HepG2 (cell line): ENCODE results near the gene ABCC2. TPM values are rescaled to one million over a fixed set of nuclear protein-coding genes. Genes with fewer than 3 reads are reported as not detected.

Source experiments
- ATAC-seq: fragments of 200-7000 bp; cut with Tn5 transposase; 3 replicates; pipeline ENCODE4 v1.9.1; 2020; ENCODE audit warnings: mild to moderate bottlenecking, moderate library complexity
- BruUV-seq: library from RNA; stranded (reverse); fragments of 400-500 nt; replicated peaks from 2 replicates; lab custom pipeline; 2021; lab: Mats Ljungman, UMichigan
- CTCF ChIA-PET: fragments of 300-600 bp; formaldehyde crosslinking; extraction: SDS; loops from one replicate; lab custom pipeline; 2021; ENCODE audit warnings: low total read pairs, inconsistent platforms, low intra/inter-chr PET ratio; lab: Yijun Ruan, JAX
- POLR2A ChIA-PET: fragments of 350-600 bp; sonication (Branson Sonifier 250); formaldehyde crosslinking; loops from one replicate; lab custom pipeline; 2020; ENCODE audit warnings: antibody characterized with exemption, inconsistent platforms; lab: Yijun Ruan, JAX
- DNase-seq: peaks from one replicate; pipeline ENCODE4 v3.0.0-alpha.2; 2015; ENCODE audit warnings: low spot score
- FAIRE-seq: peaks from 3 replicates; lab custom pipeline; 2011; peaks lifted over from hg19 to GRCh38; lab: Jason Lieb, UNC
- H2AFZ ChIP-seq: one replicate; pipeline ENCODE4 v1.6.1; 2011; ENCODE audit warnings: low read length, inconsistent platforms
- H3K27ac ChIP-seq: fragments of 300-600 bp; 3 replicates; pipeline ENCODE4 v1.8.0; 2011; ENCODE audit warnings: mixed run types, mild to moderate bottlenecking, mixed read lengths, low read length, inconsistent platforms; ENCODE audit not compliant: insufficient read depth; ENCODE audit errors: extremely low read length
- H3K27me3 ChIP-seq, 2 experiments: fragments of 200-600 bp in 1 of 2; 2 replicates in 1 of 2; 3 replicates in 1 of 2; pipeline versions ENCODE4 v1.6.0 to v1.8.0; 2011; ENCODE audit warnings: low read length in 2 of 2, mild to moderate bottlenecking in 2 of 2, moderate library complexity in 2 of 2, inconsistent platforms in 1 of 2; ENCODE audit not compliant: insufficient read depth in 2 of 2, control insufficient read depth in 1 of 2
- H3K36me3 ChIP-seq, 2 experiments: fragments of 200-600 bp in 1 of 2; replicated peaks in 1 of 2; 2 replicates in 1 of 2; 3 replicates in 1 of 2; pipeline versions ENCODE4 v1.5.1 to v1.8.0; 2011; ENCODE audit warnings: low read length in 2 of 2, inconsistent platforms in 1 of 2; ENCODE audit not compliant: insufficient read depth in 2 of 2, control insufficient read depth in 1 of 2
- H3K4me1 ChIP-seq: 2 replicates; pipeline ENCODE4 v1.5.1; 2012; ENCODE audit warnings: low read length, inconsistent platforms; ENCODE audit not compliant: insufficient read depth
- H3K4me2 ChIP-seq: 2 replicates; pipeline ENCODE4 v1.6.0; 2011; ENCODE audit warnings: low read depth, low read length, inconsistent platforms
- H3K4me3 ChIP-seq, 3 experiments: fragments of 200-600 bp in 1 of 3; sonication (generic), shearing (Covaris generic) in 1 of 3; replicated peaks in 1 of 3; 2 replicates each; pipeline ENCODE4 v1.5.1; 2011 to 2016; ENCODE audit warnings: low read length in 3 of 3, inconsistent platforms in 2 of 3, low read depth in 2 of 3, mild to moderate bottlenecking in 2 of 3, control low read depth in 1 of 3, mixed read lengths in 1 of 3; ENCODE audit not compliant: insufficient read depth in 1 of 3
- H3K79me2 ChIP-seq: one replicate; pipeline ENCODE4 v1.6.1; 2011; ENCODE audit warnings: low read length, inconsistent platforms; ENCODE audit not compliant: insufficient read depth
- H3K9ac ChIP-seq: 2 replicates; pipeline ENCODE4 v1.6.0; 2011; ENCODE audit warnings: mild to moderate bottlenecking, low read depth, low read length, inconsistent platforms; ENCODE audit not compliant: insufficient read depth
- H3K9me3 ChIP-seq: 2 replicates; pipeline ENCODE4 v1.5.1; 2012; ENCODE audit warnings: mild to moderate bottlenecking, low read length
- H4K20me1 ChIP-seq: 2 replicates; pipeline ENCODE4 v1.6.0; 2011; ENCODE audit warnings: inconsistent platforms, mild to moderate bottlenecking, low read length, moderate library complexity; ENCODE audit not compliant: insufficient read depth
- ETV6 ChIP-seq: sonication (generic); formaldehyde crosslinking; conservative IDR thresholded peaks from 2 replicates; pipeline ENCODE4 v1.4.0; 2020; ENCODE audit warnings: missing genetic modification reagents
- FOSL2 ChIP-seq: sonication (generic); formaldehyde crosslinking; IDR thresholded peaks from 2 replicates; pipeline ENCODE4 v1.4.0; 2020; ENCODE audit warnings: missing genetic modification reagents
- FOXO4 ChIP-seq: sonication (generic); formaldehyde crosslinking; conservative IDR thresholded peaks from 2 replicates; pipeline ENCODE4 v1.8.1; 2023; ENCODE audit warnings: missing genetic modification reagents
- GMEB2 ChIP-seq: IDR thresholded peaks from 2 replicates; pipeline ENCODE4 v1.6.1; 2016; ENCODE audit warnings: missing biosample characterization, missing genetic modification reagents, low read depth
- HOXA7 ChIP-seq: sonication (generic); formaldehyde crosslinking; IDR thresholded peaks from 2 replicates; pipeline ENCODE4 v1.8.1; 2022; ENCODE audit warnings: mild to moderate bottlenecking, missing genetic modification reagents, moderate library complexity
- NCOA2 ChIP-seq: sonication (generic); formaldehyde crosslinking; IDR thresholded peaks from 2 replicates; pipeline ENCODE4 v1.8.0; 2022; ENCODE audit warnings: inconsistent platforms
- NR2C2 ChIP-seq: sonication (generic); formaldehyde crosslinking; IDR thresholded peaks from 2 replicates; pipeline ENCODE4 v1.4.0; 2020; ENCODE audit warnings: missing genetic modification reagents, mild to moderate bottlenecking, moderate library complexity, borderline replicate concordance
- REL ChIP-seq: sonication (generic); formaldehyde crosslinking; conservative IDR thresholded peaks from 2 replicates; pipeline ENCODE4 v1.8.0; 2022; ENCODE audit warnings: mild to moderate bottlenecking, missing genetic modification reagents, moderate library complexity
- YY1 ChIP-seq: IDR thresholded peaks from 2 replicates; pipeline ENCODE4 v1.6.1; 2011; ENCODE audit warnings: low read length, low read depth, moderate library complexity, mild to moderate bottlenecking; ENCODE audit not compliant: insufficient read depth, insufficient replicate concordance
- ZNF282 ChIP-seq: fragments of 450-650 bp; IDR thresholded peaks from 2 replicates; pipeline ENCODE4 v1.6.1; 2018; ENCODE audit not compliant: partially characterized antibody
- ZNF567 ChIP-seq: sonication (generic); formaldehyde crosslinking; IDR thresholded peaks from 2 replicates; pipeline ENCODE4 v1.8.1; 2023; ENCODE audit warnings: mild to moderate bottlenecking, missing genetic modification reagents, borderline replicate concordance
- ZNF704 ChIP-seq: sonication (generic); formaldehyde crosslinking; IDR thresholded peaks from 2 replicates; pipeline ENCODE4 v1.8.1; 2023; ENCODE audit warnings: mild to moderate bottlenecking, inconsistent platforms, moderate library complexity, missing genetic modification reagents, borderline replicate concordance
- ZNF850 ChIP-seq: sonication (generic); formaldehyde crosslinking; conservative IDR thresholded peaks from 2 replicates; pipeline ENCODE4 v1.9.0; 2021; ENCODE audit warnings: mild to moderate bottlenecking, missing genetic modification reagents
- WGBS: methylation state at CpG from one replicate; pipeline ENCODE4 v1.1.6; 2017; ENCODE audit warnings: low lambda C conversion rate; 5-methylcytosine and 5-hydroxymethylcytosine counted together
- in situ Hi-C: cut with HindIII; loops from 2 replicates; pipeline ENCODE4 v1.10.0; 2017; ENCODE audit warnings: low pct_unique_long_range_greater_than_20kb; ENCODE audit not compliant: extremely low pct_ligation_motif_present
- intact Hi-C: fragments of 100-400 bp; cut with micrococcal nuclease; formaldehyde crosslinking; loops from one replicate; pipeline ENCODE4 v1.10.0; 2022; ENCODE audit not compliant: unreplicated experiment
- polyA plus RNA-seq, 8 experiments: library from polyadenylated mRNA; depleted of rRNA in 3 of 8; stranded (reverse) in 7 of 8; unstranded in 1 of 8; fragments of >200 nt; fragmentation: Illumina TruSeq in 4 of 8; extraction: Trizol in 4 of 8; gene quantifications; 2 replicates each; pipeline versions ENCODE4 v1.2.1 to v1.2.3, GENCODE V29; 2011 to 2016; ENCODE audit warnings: low read depth in 4 of 8, missing spikeins in 1 of 8, mixed read lengths in 1 of 8; ENCODE audit not compliant: insufficient read depth in 1 of 8
- total RNA-seq, 5 experiments: library from RNA; depleted of rRNA; stranded (reverse); fragments of >200 nt; fragmentation: Illumina TruSeq; extraction: Trizol; gene quantifications; 2 replicates each; pipeline ENCODE4 v1.2.3, GENCODE V29; 2016; ENCODE audit warnings: low read depth in 1 of 5

ABCC2 gene
- total and polyA plus RNA-seq, 2 of the 13 experiments (the other 11 are each of a cell fraction or from before 2014, with no cell fraction given), result 181 to 497 TPM

- in situ Hi-C loops, result no loop called here
- peaks cover 5 to 25% of the 10 kb centered on the region in 2 experiments; a peak in 4 of 5 replicates for H3K36me3 ChIP-seq
- TF ChIP-seq ZNF567 (CRISPR knock-in tag), result no peak
- no peak for TF ChIP-seq YY1
- TF ChIP-seq, all 625 proteins: peak for 0
- Histone ChIP-seq H3K4me2 (no peak overlapping the region), H3K79me2 (no peaks in the 10 kb centered on the region), H3K9ac (no peak overlapping the region), H2AFZ (no peak overlapping the region), H3K9me3 (no peaks in the 10 kb centered on the region), H4K20me1 (no peaks in the 10 kb centered on the region), H3K4me1 (peaks cover 40% of the 10 kb centered on the region), H3K27me3 (no peaks in the 10 kb centered on the region), H3K4me3 (no peak overlapping the region), H3K27ac (no peak overlapping the region)
- intact Hi-C loops, result no loop called here
- no TSS peak for BruUV-seq
- POLR2A ChIA-PET, result no interaction called here
- CTCF ChIA-PET, result no interaction called here
- no peak for FAIRE-seq
- no peak for DNase-seq
- WGBS, result 93% methylated on average over 5 of the region's 5 CpGs
- no peak for ATAC-seq
These were observed 91.4 kb downstream of the ABCC2 start for GRCh38 chr10:99873846-99874245.

GRCh38 chr10:99874341-99875085, 92.1 kb downstream of the ABCC2 start:
- no peaks in the 10 kb centered on the region for H3K27me3 ChIP-seq
- DNase-seq, result no peak
- no peaks in the 10 kb centered on the region for H3K9me3 ChIP-seq
- TF ChIP-seq ZNF282, result no peak
- TF ChIP-seq ETV6 (CRISPR knock-in tag), result no peak
- no peak for TF ChIP-seq NR2C2 (CRISPR knock-in tag)
- TF ChIP-seq GMEB2, result no peak
- no peak for TF ChIP-seq NCOA2 (CRISPR knock-in tag)
- no peak for TF ChIP-seq REL (CRISPR knock-in tag)
- no peak for TF ChIP-seq HOXA7 (CRISPR knock-in tag)
- TF ChIP-seq ZNF850 (CRISPR knock-in tag), result no peak
- TF ChIP-seq FOXO4, result no peak
- no peak for TF ChIP-seq FOSL2 (CRISPR knock-in tag)
- no peak for TF ChIP-seq ZNF704 (CRISPR knock-in tag)
- no peak for FAIRE-seq
- no peak overlapping the region for H2AFZ ChIP-seq
- H3K27ac ChIP-seq, result no peak overlapping the region
- ATAC-seq, result no peak
- H3K36me3 ChIP-seq, result peaks cover 6 to 30% of the 10 kb centered on the region in 2 experiments; a peak in 4 of 5 replicates
- in situ Hi-C loops, result no loop called here
- WGBS, result 71% methylated on average over 9 of the region's 9 CpGs
- no peaks in the 10 kb centered on the region for H4K20me1 ChIP-seq
- ChIA-PET POLR2A (no interaction called here), CTCF (no interaction called here)
- intact Hi-C loops, result no loop called here
- H3K9ac ChIP-seq, result no peak overlapping the region
- no peak overlapping the region for H3K4me2 ChIP-seq
- H3K4me3 ChIP-seq, result no peak overlapping the region
- peaks cover 33% of the 10 kb centered on the region for H3K4me1 ChIP-seq
- no peaks in the 10 kb centered on the region for H3K79me2 ChIP-seq
- BruUV-seq, result no TSS peak
